ENCODE data around the gene MOB3C.

Gene MOB3C

DNA sequence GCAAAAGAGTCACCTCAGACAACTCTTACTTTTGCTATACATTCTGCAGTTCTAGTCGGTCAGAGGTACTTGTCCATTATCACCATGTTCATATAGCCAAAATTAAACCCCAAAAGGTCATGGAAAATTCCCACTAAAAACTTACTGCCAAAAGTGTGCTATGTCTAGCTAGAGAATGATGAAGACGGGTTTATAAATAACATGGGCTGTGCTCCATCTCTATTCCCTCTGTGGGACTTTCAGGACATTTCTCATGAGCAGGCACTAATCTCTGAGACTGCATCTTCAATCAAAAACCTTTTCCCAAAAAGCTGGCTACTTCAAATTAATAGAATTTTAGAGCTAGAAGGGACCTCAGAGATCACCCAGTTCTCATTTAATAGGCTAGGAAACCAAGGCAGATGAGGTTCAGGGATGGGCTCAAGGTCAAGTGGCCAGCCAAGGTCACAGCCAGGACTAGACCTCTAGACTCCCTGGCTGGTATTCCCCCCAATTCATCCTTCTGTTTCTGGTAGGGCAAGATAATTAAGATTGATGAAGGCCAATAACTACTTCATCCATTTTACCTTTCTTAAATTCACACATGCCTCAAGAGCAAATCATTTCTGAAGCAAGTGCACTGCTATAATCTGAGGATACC, 21.0 kb upstream of the MOB3C start:
- DNase-seq (ENCODE audit: low read depth) = no peak

- no peak for DNase-seq (ENCODE audit: low read depth)
These were observed 18.6 kb upstream of the MOB3C start for GRCh38 chr1:46635205-46635604.

GRCh38 chr1:46630719-46631118, 14.1 kb upstream of the MOB3C start:
- DNase-seq (ENCODE audit: low read depth) = no peak

GRCh38 chr1:46623743-46624644, 7.4 kb upstream of the MOB3C start:
- DNase-seq (ENCODE audit: low read depth) = no peak

GRCh38 chr1:46622344-46622743, 5.7 kb upstream of the MOB3C start:
- DNase-seq (ENCODE audit: low read depth) = no peak

DNA sequence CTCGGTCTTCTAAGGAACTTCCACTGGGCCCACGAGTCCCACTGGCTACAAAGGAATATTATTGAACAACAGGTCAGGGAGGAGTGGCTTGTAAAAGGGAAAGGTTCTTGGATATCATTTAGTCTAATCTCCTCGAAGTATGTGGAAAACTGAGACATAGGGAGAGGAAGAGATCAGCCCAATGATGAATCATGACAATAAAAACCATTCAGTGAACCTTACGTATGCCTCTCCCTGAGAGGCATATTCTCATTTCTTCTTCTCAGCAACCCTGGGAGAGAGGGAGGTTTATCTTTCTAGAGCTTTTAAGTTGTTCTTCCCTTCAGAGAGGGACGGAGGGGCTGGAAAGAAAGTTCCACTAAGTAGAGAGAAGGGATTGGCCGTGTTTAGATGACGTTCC, 5.3 kb upstream of the MOB3C start:
- no peak for DNase-seq (ENCODE audit: low read depth)

GRCh38 chr1:46619656-46620258, 3.1 kb upstream of the MOB3C start:
- no peak for DNase-seq (ENCODE audit: low read depth)

- no peak for DNase-seq (ENCODE audit: low read depth)
These were observed 2.3 kb upstream of the MOB3C start for GRCh38 chr1:46618754-46619415.

- DNase-seq (ENCODE audit: low read depth) = no peak
These were observed 1.2 kb upstream of the MOB3C start for GRCh38 chr1:46617833-46618232.

DNA sequence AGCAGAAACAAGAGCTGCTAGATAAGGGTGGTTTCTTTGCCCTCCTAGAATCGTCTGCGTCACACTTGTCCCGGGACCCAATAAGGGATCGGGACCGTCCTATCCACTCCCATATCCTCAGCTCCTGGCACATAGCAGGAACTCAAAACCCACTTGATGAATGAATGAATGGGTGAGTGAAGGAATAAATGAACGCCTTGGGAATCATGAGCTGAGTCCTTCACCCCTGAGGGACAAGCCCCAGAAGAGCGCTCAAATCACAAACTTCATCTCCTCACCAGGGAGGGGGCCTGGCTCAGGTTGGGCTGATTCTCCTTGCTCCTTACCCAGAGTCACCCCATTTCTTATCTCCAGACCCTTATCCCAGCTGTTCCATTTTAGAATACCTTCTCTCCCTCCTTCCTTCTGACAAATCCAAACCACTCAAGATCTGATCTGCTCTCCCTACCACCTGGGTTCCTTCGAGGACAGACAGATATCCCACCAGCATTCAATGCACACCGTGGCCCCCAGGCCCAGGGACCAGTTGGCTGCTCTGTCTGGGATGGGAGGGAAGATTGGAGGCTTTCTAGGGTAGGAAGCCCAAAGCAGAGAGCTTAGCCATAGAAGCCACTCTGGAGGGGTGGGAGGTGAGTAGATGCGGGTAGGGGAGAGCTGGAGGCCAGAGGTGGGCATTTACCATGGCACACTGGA, 643 bp upstream of the MOB3C start:
- DNase-seq (ENCODE audit: low read depth) = no peak

GRCh38 chr1:46615735-46616134, 876 bp downstream of the MOB3C start:
- DNase-seq (ENCODE audit: low read depth) = no peak

- DNase-seq (ENCODE audit: low read depth) = no peak
These were observed 1.5 kb downstream of the MOB3C start for GRCh38 chr1:46615088-46615487.

- no peak for DNase-seq (ENCODE audit: low read depth)
These were observed 2.0 kb downstream of the MOB3C start for GRCh38 chr1:46614604-46614984.

DNA sequence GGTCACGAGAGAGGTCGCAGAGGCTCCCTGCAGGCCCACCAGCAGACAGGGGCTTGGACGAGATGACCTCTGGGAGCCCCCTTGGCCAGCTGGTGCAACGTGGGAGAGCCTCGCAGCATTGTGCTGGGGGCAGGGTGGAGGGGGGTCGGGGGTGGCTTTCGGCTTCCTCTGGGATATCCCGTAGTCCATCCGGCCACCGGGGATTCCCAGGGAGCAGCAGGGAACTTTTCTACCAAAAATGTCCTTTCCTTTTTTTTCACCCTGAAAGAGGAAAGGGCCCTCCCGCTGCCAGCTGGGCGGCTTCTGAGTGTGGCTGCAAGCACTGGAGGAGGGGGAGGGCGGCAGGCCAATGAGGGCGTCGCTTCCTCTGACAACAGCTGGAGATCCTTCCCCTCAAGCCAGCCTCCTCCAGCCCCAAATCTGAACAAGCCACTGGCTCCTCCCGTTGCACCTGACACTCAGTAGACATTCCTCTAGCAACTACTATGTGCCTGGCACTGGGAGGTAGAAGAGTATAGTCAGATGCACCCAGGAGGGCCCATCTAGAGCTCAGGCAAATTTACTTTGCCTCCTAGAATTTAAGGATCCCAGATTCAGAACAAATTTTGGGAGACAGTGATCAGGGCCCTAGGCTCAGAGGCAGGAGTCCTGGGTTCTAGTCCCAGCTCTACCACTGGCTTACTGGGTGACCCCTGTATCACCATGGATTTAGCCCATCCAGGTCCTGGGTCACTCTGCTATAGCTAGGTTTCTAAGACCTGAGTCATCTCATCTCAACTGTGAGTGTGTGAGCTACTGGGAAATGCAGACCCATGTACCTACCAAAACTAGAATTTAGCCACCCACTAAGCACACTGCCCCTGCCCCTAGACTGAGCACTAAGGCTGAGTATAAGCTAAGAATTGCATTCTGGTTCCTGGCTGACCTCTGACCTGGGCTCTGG, 2.7 kb downstream of the MOB3C start:
- no peak for DNase-seq (ENCODE audit: low read depth)

GRCh38 chr1:46612937-46613660, 3.5 kb downstream of the MOB3C start:
- DNase-seq (ENCODE audit: low read depth) = no peak

DNA sequence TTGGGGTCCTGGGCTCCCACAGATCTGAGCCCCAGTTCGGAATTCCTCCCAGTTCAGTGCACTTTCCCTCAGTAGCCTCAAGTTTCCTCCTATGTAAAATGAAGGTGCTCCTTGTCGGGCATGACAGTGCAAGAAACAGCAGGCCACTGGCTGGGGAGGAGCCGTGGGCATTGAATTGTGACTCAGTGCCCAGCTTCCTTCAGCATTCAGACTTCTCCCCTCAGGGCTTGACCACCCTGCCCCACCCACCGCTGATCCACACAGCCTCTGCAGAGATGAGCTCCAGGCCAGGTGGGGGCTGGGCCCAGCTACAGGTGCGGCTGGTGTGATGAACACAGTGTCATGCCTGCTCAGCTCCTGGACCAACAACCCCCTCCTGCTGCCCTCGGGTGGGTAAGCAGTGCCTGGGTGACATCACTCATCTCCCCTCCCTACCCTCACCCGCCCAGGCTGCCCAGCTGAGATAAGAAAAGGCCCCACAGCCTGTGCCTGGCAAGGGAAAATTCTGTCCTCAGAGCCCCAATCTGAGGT, 4.9 kb downstream of the MOB3C start:
- DNase-seq (ENCODE audit: low read depth) = no peak

GRCh38 chr1:46607345-46608130, 9.1 kb downstream of the MOB3C start:
- no peak for DNase-seq (ENCODE audit: low read depth)

DNA sequence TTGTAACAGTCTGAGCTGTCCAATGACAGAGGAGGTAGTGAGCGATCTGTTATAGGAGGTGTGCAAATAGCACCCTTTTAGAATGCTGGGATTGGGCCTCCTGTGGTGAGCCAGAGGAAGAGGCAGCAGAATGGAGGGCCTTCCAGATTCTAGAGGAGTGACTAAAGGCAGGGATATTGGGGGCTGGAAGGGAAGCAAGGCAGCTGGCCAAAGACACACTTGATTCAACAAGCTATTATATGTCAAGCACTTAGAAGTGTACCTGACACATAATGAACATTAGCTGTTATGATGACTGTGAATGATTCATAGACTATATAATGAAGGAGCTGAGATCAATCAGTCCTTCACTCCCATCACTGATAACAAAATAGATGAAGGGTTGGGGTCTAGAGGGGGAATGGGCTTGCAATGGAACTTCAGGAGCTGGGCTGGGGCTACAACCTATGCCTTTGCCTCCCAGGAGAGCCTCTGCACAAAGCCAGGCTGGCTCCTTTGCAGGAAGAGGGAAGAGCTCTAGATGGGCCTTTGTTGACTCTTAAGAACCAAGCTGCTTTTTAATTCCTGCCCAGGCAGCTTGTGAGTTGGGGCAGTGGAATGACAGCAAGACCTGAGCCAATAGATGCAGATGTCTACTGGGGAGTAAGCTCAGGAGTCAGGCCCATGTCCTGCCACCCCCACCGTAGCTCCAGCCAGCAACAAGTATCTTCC, 10.2 kb downstream of the MOB3C start:
- DNase-seq (ENCODE audit: low read depth) = no peak

Measured in GM04503 (cell line).